Brain microvascular endothelial cell (primary cell): Measurements from ENCODE around the gene COX7A2L.
"Not testable (repeated sequence)": the region's sequence is repeated elsewhere in the genome, so short reads cannot be mapped to it uniquely, and the experiment has no call there.

Source experiments
- DNase-seq: peaks from one replicate; pipeline ENCODE4 v3.0.0-alpha.2; 2020
- H3K27ac ChIP-seq: fragments of 250-450 bp; sonication (Bioruptor Pico); 2 replicates; pipeline ENCODE4 v1.5.1; 2020; ENCODE audit warnings: mild to moderate bottlenecking, moderate library complexity
- H3K27me3 ChIP-seq: fragments of 250-450 bp; sonication (Bioruptor Pico); replicated peaks from 2 replicates; pipeline ENCODE4 v1.5.1; 2020; ENCODE audit warnings: mild to moderate bottlenecking
- H3K36me3 ChIP-seq: fragments of 250-450 bp; sonication (Bioruptor Pico); replicated peaks from 2 replicates; pipeline ENCODE4 v1.5.1; 2020; ENCODE audit warnings: mild to moderate bottlenecking
- H3K4me3 ChIP-seq: 2 replicates; pipeline ENCODE4 v1.5.1; 2011; ENCODE audit warnings: low read depth, mild to moderate bottlenecking, control low read depth, low read length, moderate library complexity
- in situ Hi-C: cut with HindIII; loops from 2 replicates; pipeline ENCODE4 v1.10.0; 2017; ENCODE audit warnings: low sequenced_read_pairs, low pct_ligation_motif_present
- TF ChIP-seq, protein P1 (sequence below): IDR thresholded peaks from 2 replicates; pipeline ENCODE4 v1.5.1; 2011; ENCODE audit warnings: low read depth, mild to moderate bottlenecking, moderate library complexity, low read length, control low read depth, inconsistent platforms; ENCODE audit errors: missing control alignments

Gene COX7A2L

DNA sequence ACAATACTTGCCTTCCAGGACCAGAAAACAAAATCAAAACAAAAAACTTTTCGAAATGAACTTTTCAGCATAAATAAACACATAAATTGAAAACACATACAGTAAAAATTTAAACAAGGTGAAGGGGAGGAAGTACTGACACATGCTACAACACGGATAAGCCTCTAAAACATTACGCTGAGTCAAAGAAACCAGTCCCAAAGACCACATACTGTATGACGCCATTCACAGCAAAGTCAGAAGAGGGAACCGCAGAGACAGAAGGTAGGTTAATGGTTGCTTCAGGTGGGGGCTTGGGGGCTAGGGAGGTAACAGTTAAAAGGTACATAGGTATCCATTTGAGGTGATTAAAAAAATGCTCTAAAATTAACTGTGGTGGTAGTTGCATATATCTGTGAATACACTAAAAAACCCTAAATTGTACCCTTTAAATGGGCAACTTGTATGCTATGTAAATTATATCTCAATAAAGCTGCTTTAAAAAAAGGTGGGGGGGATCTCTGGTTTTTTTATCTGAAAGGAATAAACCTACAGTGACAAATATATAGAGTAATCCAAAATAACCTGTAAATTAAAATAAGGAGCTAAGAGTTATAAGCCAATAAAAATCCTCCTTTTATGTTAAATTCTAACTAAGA is 7.1 kb downstream of the COX7A2L start:
- H3K36me3 ChIP-seq = no peaks in the 10 kb centered on the region
- no peak for DNase-seq

DNA sequence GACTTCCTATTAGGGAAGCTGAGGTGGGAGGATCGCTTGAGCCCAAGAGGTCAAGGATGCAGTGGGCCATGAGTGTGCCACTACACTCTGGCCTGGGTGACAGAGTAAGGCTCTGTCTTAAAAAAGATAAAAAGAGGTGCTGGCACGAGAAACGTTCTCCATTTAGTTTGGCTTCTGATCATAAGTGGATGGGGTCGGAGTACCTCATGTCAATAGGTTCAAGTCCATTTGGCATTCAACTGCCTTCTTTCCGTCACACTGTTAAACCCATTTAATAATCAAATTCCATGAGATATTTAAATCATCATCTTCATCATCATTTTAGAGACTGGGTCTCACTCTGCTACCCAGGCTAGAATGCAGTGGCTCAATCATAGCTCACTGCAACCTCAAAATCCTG is 9.2 kb downstream of the COX7A2L start:
- TF ChIP-seq, protein P1, sequence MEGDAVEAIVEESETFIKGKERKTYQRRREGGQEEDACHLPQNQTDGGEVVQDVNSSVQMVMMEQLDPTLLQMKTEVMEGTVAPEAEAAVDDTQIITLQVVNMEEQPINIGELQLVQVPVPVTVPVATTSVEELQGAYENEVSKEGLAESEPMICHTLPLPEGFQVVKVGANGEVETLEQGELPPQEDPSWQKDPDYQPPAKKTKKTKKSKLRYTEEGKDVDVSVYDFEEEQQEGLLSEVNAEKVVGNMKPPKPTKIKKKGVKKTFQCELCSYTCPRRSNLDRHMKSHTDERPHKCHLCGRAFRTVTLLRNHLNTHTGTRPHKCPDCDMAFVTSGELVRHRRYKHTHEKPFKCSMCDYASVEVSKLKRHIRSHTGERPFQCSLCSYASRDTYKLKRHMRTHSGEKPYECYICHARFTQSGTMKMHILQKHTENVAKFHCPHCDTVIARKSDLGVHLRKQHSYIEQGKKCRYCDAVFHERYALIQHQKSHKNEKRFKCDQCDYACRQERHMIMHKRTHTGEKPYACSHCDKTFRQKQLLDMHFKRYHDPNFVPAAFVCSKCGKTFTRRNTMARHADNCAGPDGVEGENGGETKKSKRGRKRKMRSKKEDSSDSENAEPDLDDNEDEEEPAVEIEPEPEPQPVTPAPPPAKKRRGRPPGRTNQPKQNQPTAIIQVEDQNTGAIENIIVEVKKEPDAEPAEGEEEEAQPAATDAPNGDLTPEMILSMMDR = no peak
- no peak for DNase-seq
- Histone ChIP-seq H3K27ac (no peak overlapping the region), H3K4me3 (no peak overlapping the region), H3K36me3 (no peaks in the 10 kb centered on the region), H3K27me3 (no peaks in the 10 kb centered on the region)
- in situ Hi-C loops = no loop called here

More for the DNA sequence above, 7.1 kb downstream of the COX7A2L start:
- Histone ChIP-seq H3K27ac (no peak overlapping the region), H3K27me3 (no peaks in the 10 kb centered on the region), H3K4me3 (no peak overlapping the region)
- TF ChIP-seq, protein P1 = no peak
- in situ Hi-C loops = no loop called here

DNA sequence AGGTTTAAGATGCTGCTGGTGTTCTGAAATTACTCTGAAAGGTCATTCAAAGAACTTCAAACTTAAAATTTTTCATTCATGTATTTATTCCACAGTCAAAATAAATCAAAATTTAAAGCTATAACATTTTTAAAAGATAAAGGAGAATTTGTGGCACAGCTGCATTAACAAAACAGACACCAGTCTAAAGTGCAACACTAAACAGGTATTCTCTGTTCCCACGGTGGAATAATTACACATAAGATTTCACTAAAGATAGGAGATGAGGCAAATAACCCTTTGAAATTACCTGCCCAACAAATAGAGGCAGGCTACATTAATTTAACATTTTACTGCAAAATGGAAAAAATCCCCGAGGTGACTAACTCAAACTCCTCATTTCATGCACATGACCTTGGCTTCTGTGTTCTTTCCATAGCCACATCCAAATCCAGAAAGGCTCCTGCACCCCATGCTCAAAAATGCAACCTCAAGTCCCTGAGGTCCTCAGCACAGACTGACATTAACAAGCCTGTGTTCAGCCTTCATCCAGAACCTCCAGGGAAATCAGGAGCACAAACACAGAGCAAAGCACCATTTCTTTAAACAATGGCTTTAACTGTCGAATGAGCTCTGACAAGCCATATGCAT is 10.5 kb downstream of the COX7A2L start:
- Histone ChIP-seq H3K27me3 (no peaks in the 10 kb centered on the region), H3K4me3 (no peak overlapping the region), H3K36me3 (peaks cover 4% of the 10 kb centered on the region), H3K27ac (no peak overlapping the region)
- DNase-seq = no peak
- TF ChIP-seq, protein P1 = no peak
- in situ Hi-C loops = no loop called here

DNA sequence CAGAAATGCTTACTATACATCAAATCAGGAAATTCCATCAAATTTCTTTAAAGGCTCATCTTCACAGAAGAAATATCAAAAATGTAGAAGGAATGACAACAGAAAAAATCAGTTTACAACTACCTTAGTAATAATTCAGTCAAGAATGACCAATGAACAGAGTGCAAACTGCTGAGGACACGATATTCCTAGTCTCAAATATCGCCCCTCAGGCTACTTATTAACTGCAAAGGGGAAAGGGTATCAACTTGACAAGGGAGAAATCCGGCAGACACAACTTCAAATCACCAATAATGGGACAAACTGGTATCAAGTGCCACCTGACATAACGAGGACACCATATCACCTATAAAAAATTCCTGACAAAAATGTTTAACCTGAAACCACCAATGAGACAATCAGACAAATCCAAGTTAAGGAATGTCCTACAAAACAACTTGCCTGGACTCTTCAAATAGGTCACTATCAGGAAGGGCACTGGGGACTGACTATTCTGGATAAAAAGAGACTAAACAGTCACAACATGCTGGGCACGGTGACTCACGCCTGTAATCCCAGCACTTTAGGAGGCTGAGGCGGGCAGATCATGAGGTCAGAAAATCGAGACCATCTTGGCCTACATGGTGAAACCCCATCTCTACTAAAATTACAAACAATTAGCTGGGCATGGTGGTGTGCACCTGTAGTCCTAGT is 12.8 kb downstream of the COX7A2L start:
- no peaks in the 10 kb centered on the region for H3K27me3 ChIP-seq
- DNase-seq = no peak
- H3K4me3 ChIP-seq = no peak overlapping the region
- TF ChIP-seq, protein P1 = no peak
- in situ Hi-C loops = no loop called here
- H3K36me3 ChIP-seq = peaks cover 6% of the 10 kb centered on the region
- no peak overlapping the region for H3K27ac ChIP-seq

DNA sequence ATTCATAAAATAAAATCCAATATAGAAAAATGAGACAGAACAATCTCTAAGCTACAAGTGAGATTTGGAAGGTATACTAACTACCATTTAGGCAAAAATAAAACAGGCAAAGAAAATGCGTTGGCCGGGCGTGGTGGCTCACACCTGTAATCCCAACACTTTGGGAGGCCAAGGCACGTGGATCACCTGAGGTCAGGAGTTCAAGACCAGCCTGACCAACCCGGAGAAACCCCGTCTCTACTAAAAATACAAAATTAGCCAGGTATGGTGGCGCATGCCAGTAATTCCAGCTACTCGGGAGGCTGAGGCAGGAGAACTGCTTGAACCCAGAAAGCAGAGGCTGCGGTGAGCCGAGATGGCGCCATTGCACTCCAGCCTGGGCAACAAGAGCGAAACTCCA is 13.5 kb downstream of the COX7A2L start:
- H3K27ac ChIP-seq, H3K27me3 ChIP-seq, H3K4me3 ChIP-seq, DNase-seq, H3K36me3 ChIP-seq, in situ Hi-C loops: not testable (repeated sequence)

DNA sequence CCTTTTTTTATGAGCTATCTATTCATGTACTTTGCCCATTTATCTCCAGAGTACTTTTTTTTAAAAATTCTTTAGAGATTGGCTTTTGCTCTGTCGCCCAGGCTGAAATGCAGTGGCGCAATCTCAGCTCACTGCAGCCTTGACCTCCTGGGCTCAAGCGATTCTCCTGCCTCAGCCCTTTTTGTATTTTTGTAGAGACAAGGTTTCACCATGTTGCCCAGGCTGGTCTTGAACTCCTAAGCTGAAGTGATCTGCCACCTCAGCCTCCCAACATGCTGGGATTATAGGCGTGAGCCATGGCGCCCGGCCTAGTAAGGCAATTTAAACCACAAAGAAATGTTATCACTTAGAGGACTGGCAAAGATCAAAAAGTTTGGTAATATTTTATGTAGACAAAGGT is 14.2 kb downstream of the COX7A2L start:
- H3K36me3 ChIP-seq, DNase-seq, H3K27ac ChIP-seq, in situ Hi-C loops, H3K4me3 ChIP-seq, H3K27me3 ChIP-seq: not testable (repeated sequence)

DNA sequence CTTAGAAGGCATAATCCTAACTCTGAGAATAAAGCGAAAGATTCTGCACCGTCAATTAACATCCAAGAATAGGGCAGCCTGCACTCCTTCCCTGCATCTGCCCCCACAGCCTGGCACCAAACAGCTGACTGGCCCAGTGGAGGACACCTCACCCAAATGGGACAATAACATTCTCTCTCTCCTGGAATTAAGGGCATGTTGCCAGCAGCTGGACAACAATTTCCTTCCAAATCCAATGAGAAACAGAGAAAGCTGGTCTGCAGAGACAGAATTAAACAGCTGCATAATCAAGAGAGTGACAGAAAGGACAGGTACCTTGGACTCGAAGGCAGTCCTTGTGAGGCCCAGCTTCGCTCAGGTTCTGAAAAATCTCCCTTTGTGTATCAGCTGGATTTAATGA is 15.0 kb downstream of the COX7A2L start:
- DNase-seq = no peak
- in situ Hi-C loops = no loop called here
- TF ChIP-seq, protein P1 = no peak
- peaks cover 6% of the 10 kb centered on the region for H3K36me3 ChIP-seq
- no peaks in the 10 kb centered on the region for H3K27me3 ChIP-seq
- no peak overlapping the region for H3K27ac ChIP-seq
- no peak overlapping the region for H3K4me3 ChIP-seq
